IMR-90 (cell line): ENCODE data around the gene ABT1. TPM values are rescaled to one million over a fixed set of nuclear protein-coding genes. Genes with fewer than 3 reads are reported as not detected.

ENCODE experiments used
- ATAC-seq: fragments of 200-7000 bp; cut with Tn5 transposase; 2 replicates; pipeline ENCODE4 v1.9.1; 2020; ENCODE audit warnings: low read depth, mild to moderate bottlenecking, moderate library complexity
- BruUV-seq: library from RNA; stranded (reverse); fragments of 400-500 nt; replicated peaks from 2 replicates; lab custom pipeline; 2021; lab: Mats Ljungman, UMichigan
- CTCF ChIA-PET: fragments of 300-600 bp; formaldehyde crosslinking; extraction: SDS; loops from one replicate; lab custom pipeline; 2021; ENCODE audit warnings: antibody characterized with exemption; lab: Yijun Ruan, JAX
- POLR2A ChIA-PET: fragments of 300-600 bp; sonication (Branson Sonifier 250); formaldehyde crosslinking; loops from one replicate; lab custom pipeline; 2022; ENCODE audit warnings: antibody characterized with exemption; ENCODE audit not compliant: unreplicated experiment; lab: Charles Lee
- DNase-seq: peaks from one replicate; pipeline ENCODE4 v3.0.0; 2013
- H2AFZ ChIP-seq: replicated peaks from 2 replicates; pipeline ENCODE3; 2013; ENCODE audit warnings: low read length, mild to moderate bottlenecking; ENCODE audit not compliant: poor library complexity
- H2AK5ac ChIP-seq: 2 replicates; pipeline ENCODE4 v1.6.1; 2013; ENCODE audit warnings: low read depth, low read length, inconsistent platforms
- H2AK9ac ChIP-seq: replicated peaks from 2 replicates; pipeline ENCODE3; 2013; ENCODE audit warnings: mild to moderate bottlenecking, low read depth, low read length, moderate library complexity; ENCODE audit not compliant: poor library complexity
- H2BK120ac ChIP-seq: 2 replicates; pipeline ENCODE4 v1.6.1; 2013; ENCODE audit warnings: low read depth, low read length, inconsistent platforms
- H2BK15ac ChIP-seq: 3 replicates; pipeline ENCODE4 v1.6.1; 2013; ENCODE audit warnings: low read depth, low read length, inconsistent platforms
- H2BK20ac ChIP-seq: 2 replicates; pipeline ENCODE4 v1.6.1; 2013; ENCODE audit warnings: low read depth, mild to moderate bottlenecking, inconsistent platforms, low read length, moderate library complexity
- H2BK5ac ChIP-seq: 2 replicates; pipeline ENCODE4 v1.6.1; 2013; ENCODE audit warnings: mild to moderate bottlenecking, low read depth, low read length, inconsistent platforms; ENCODE audit not compliant: poor library complexity, severe bottlenecking
- H3K14ac ChIP-seq: replicated peaks from 2 replicates; pipeline ENCODE4 v1.6.1; 2013; ENCODE audit warnings: low read depth, low read length, inconsistent platforms
- H3K18ac ChIP-seq: 2 replicates; pipeline ENCODE4 v1.6.1; 2013; ENCODE audit warnings: low read depth, low read length, control low read depth
- H3K23ac ChIP-seq: 2 replicates; pipeline ENCODE4 v1.6.1; 2013; ENCODE audit warnings: low read depth, low read length, inconsistent platforms
- H3K27ac ChIP-seq: 2 replicates; pipeline ENCODE4 v1.5.1; 2013; ENCODE audit warnings: mild to moderate bottlenecking, control low read depth, low read length; ENCODE audit not compliant: insufficient read depth
- H3K27me3 ChIP-seq: 2 replicates; pipeline ENCODE4 v1.6.1; 2013; ENCODE audit warnings: low read length; ENCODE audit not compliant: control insufficient read depth, insufficient read depth
- H3K36me3 ChIP-seq: 2 replicates; pipeline ENCODE4 v1.6.1; 2013; ENCODE audit warnings: low read length, mixed read lengths; ENCODE audit not compliant: control insufficient read depth, insufficient read depth
- H3K4ac ChIP-seq: 2 replicates; pipeline ENCODE4 v1.6.1; 2013; ENCODE audit warnings: low read depth, low read length, inconsistent platforms
- H3K4me1 ChIP-seq: 2 replicates; pipeline ENCODE4 v1.6.1; 2013; ENCODE audit warnings: low read length, mixed read lengths; ENCODE audit not compliant: control insufficient read depth, insufficient read depth
- H3K4me2 ChIP-seq: 2 replicates; pipeline ENCODE4 v1.6.1; 2013; ENCODE audit warnings: low read depth, mild to moderate bottlenecking, control low read depth, low read length, moderate library complexity
- H3K4me3 ChIP-seq: 2 replicates; pipeline ENCODE4 v1.5.1; 2013; ENCODE audit warnings: low read depth, mild to moderate bottlenecking, control low read depth, low read length, moderate library complexity; ENCODE audit not compliant: insufficient read depth
- H3K56ac ChIP-seq: 2 replicates; pipeline ENCODE4 v1.6.1; 2013; ENCODE audit warnings: low read length, inconsistent platforms; ENCODE audit not compliant: insufficient read depth; ENCODE audit errors: extremely low read depth
- H3K79me1 ChIP-seq, 2 experiments: 2 replicates each; pipeline ENCODE4 v1.6.1; 2013; ENCODE audit warnings: low read length in 2 of 2, inconsistent platforms in 1 of 2, low read depth in 1 of 2
- H3K9ac ChIP-seq: 2 replicates; pipeline ENCODE4 v1.6.1; 2013; ENCODE audit warnings: low read depth, low read length, control low read depth
- H3K9me1 ChIP-seq: 2 replicates; pipeline ENCODE4 v1.6.1; 2013; ENCODE audit warnings: low read length, inconsistent platforms; ENCODE audit not compliant: insufficient read depth
- H3K9me3 ChIP-seq: 2 replicates; pipeline ENCODE4 v1.6.1; 2013; ENCODE audit warnings: low read length; ENCODE audit not compliant: control insufficient read depth, insufficient read depth
- H4K20me1 ChIP-seq: 2 replicates; pipeline ENCODE4 v1.6.1; 2013; ENCODE audit warnings: low read length, inconsistent platforms; ENCODE audit not compliant: insufficient read depth
- H4K5ac ChIP-seq: 2 replicates; pipeline ENCODE4 v1.6.1; 2013; ENCODE audit warnings: mild to moderate bottlenecking, low read depth, low read length, control low read depth
- H4K8ac ChIP-seq, 2 experiments: 2 replicates each; pipeline ENCODE4 v1.6.1; 2013; ENCODE audit warnings: low read depth in 2 of 2, low read length in 2 of 2, control low read depth in 1 of 2, inconsistent platforms in 1 of 2
- H4K91ac ChIP-seq: 2 replicates; pipeline ENCODE4 v1.6.1; 2013; ENCODE audit warnings: low read depth, low read length, inconsistent platforms; ENCODE audit not compliant: insufficient read depth
- MXI1 ChIP-seq: IDR thresholded peaks from 2 replicates; pipeline ENCODE4 v1.6.1; 2012; ENCODE audit warnings: low read depth, mild to moderate bottlenecking, low read length, moderate library complexity, borderline replicate concordance
- WGBS, 2 experiments: methylation state at CpG; one replicate each; pipeline versions ENCODE4 v1.1.5 to v1.1.7; 2013; ENCODE audit warnings: missing lambda C conversion rate in 2 of 2; ENCODE audit not compliant: insufficient read length in 1 of 2; ENCODE audit errors: extremely low coverage in 2 of 2; 5-methylcytosine and 5-hydroxymethylcytosine counted together
- dilution Hi-C: fragments of 300-500 bp; cut with HindIII; formaldehyde crosslinking; loops from one replicate; pipeline ENCODE4 v1.14.3; 2018; ENCODE audit warnings: low sequenced_read_pairs; ENCODE audit not compliant: unreplicated experiment
- in situ Hi-C: fragments of 300-500 bp; cut with MboI; formaldehyde crosslinking; loops from 3 replicates; pipeline ENCODE4 v1.14.3; 2019; ENCODE audit warnings: low sequenced_read_pairs, inconsistent platforms, mixed read lengths
- intact Hi-C: fragments of 100-400 bp; cut with micrococcal nuclease; formaldehyde crosslinking; loops from 2 replicates; pipeline ENCODE4 v1.10.0; 2022
- polyA plus RNA-seq, 3 experiments: library from polyadenylated mRNA; depleted of rRNA; stranded (reverse); fragments of >200 nt; gene quantifications; 2 replicates each; pipeline ENCODE4 v1.2.3, GENCODE V29; 2012; ENCODE audit warnings: low replicate concordance in 1 of 3
- total RNA-seq: library from RNA; depleted of rRNA; stranded (reverse); fragments of >200 nt; gene quantifications from 2 replicates; pipeline ENCODE4 v1.2.3, GENCODE V29; 2012
- TF ChIP-seq, protein P1 (sequence below): fragments of 150-350 bp; IDR thresholded peaks from 2 replicates; pipeline ENCODE4 v1.6.1; 2017; ENCODE audit warnings: mild to moderate bottlenecking, antibody characterized with exemption, low read length, low read depth

ABT1 gene
- total and polyA plus RNA-seq, 2 of the 4 experiments (the other 2 are of a cell fraction) = 15.2 to 15.4 TPM

DNA sequence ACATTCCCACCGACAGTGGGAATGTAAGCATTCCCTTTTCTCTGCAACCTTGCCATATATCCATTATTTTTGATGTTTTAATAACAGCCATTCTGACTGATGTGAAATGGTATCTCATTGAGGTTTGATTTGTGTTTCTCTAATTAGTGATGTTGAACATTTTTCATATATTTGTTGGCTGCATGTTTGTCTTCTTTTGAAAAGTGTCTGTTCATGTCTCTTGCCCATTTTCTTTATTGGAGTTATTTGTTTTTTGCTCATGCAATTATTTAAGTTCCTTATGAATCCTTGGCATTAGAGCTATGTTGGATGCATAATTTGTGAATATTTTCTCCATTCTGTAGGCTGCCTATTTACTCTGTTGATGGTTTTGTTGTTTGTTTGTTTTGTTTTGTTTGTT lies 18.0 kb upstream of the ABT1 start:
- H3K4me2 ChIP-seq = no peak overlapping the region
- no peak overlapping the region for H2AFZ ChIP-seq
- H2AK5ac ChIP-seq = no peak overlapping the region
- no peak overlapping the region for H3K4ac ChIP-seq
- ATAC-seq = no peak
- H2BK20ac ChIP-seq = no peak overlapping the region
- no peak overlapping the region for H3K56ac ChIP-seq
- H3K79me1 ChIP-seq = no peaks in the 10 kb centered on the region
- H4K5ac ChIP-seq = no peak overlapping the region
- no peak overlapping the region for H3K9ac ChIP-seq
- H2BK5ac ChIP-seq = no peak overlapping the region
- no peak overlapping the region for H3K4me3 ChIP-seq
- ChIA-PET POLR2A (no interaction called here), CTCF (no interaction called here)
- no peak overlapping the region for H3K18ac ChIP-seq
- H3K27me3 ChIP-seq = peaks cover 12% of the 10 kb centered on the region
- no peaks in the 10 kb centered on the region for H3K9me1 ChIP-seq
- no peak for DNase-seq
- no peaks in the 10 kb centered on the region for H3K4me1 ChIP-seq
- dilution Hi-C loops (no loop called here), in situ Hi-C loops (no loop called here), intact Hi-C loops (no loop called here)
- WGBS, 2 experiments = no CpG with 5 or more reads among the region's 1 CpG
- no peak overlapping the region for H2BK120ac ChIP-seq
- BruUV-seq = no TSS peak
- H3K23ac ChIP-seq = no peak overlapping the region
- no peak overlapping the region for H4K91ac ChIP-seq
- H4K20me1 ChIP-seq = no peaks in the 10 kb centered on the region
- no peak overlapping the region for H3K27ac ChIP-seq
- H2BK15ac ChIP-seq = no peak overlapping the region
- H4K8ac ChIP-seq = no peak overlapping the region
- TF ChIP-seq, protein P1, sequence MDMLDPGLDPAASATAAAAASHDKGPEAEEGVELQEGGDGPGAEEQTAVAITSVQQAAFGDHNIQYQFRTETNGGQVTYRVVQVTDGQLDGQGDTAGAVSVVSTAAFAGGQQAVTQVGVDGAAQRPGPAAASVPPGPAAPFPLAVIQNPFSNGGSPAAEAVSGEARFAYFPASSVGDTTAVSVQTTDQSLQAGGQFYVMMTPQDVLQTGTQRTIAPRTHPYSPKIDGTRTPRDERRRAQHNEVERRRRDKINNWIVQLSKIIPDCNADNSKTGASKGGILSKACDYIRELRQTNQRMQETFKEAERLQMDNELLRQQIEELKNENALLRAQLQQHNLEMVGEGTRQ = no peak
- TF ChIP-seq MXI1 = no peak
- H2AK9ac ChIP-seq = no peak overlapping the region
- H3K14ac ChIP-seq = no peak overlapping the region
- H3K9me3 ChIP-seq = peaks cover 2% of the 10 kb centered on the region; the same call in 1 of the 2 replicates
- H3K36me3 ChIP-seq = no peaks in the 10 kb centered on the region
